Fibroblast of upper back skin (primary cell): ENCODE measurements around the gene DGKQ.
"Not testable (repeated sequence)": the region's sequence is repeated elsewhere in the genome, so short reads cannot be mapped to it uniquely, and the experiment has no call there.

Source experiments
- DNase-seq: peaks from one replicate; pipeline ENCODE4 v3.0.0-alpha.2; 2013

DGKQ gene

GRCh38 chr4:1009542-1010394 lies 36.4 kb upstream of the DGKQ start:
- peak; percentile 49 for DNase-seq

GRCh38 chr4:1008840-1009541 lies 35.6 kb upstream of the DGKQ start:
- no peak for DNase-seq

- DNase-seq: no peak
Measured at GRCh38 chr4:1006856-1007255, 33.5 kb upstream of the DGKQ start.

GRCh38 chr4:1004557-1005485 lies 31.5 kb upstream of the DGKQ start:
- no peak for DNase-seq

- no peak for DNase-seq
Measured at GRCh38 chr4:1004071-1004418, 30.7 kb upstream of the DGKQ start.

- DNase-seq: no peak
Measured at GRCh38 chr4:1003271-1004070, 30.1 kb upstream of the DGKQ start.

- DNase-seq: no peak
Measured at GRCh38 chr4:1002631-1003251, 29.4 kb upstream of the DGKQ start.

- DNase-seq: no peak
Measured at GRCh38 chr4:1002131-1002630, 28.8 kb upstream of the DGKQ start.

GRCh38 chr4:1001561-1002130 lies 28.3 kb upstream of the DGKQ start:
- no peak for DNase-seq

- DNase-seq: no peak
Measured at GRCh38 chr4:1000686-1001260, 27.4 kb upstream of the DGKQ start.

GRCh38 chr4:999882-1000425 lies 26.6 kb upstream of the DGKQ start:
- no peak for DNase-seq

GRCh38 chr4:999240-999863 lies 26.0 kb upstream of the DGKQ start:
- DNase-seq: not testable (repeated sequence)

- DNase-seq: no peak
Measured at GRCh38 chr4:998096-998691, 24.8 kb upstream of the DGKQ start.

- no peak for DNase-seq
Measured at GRCh38 chr4:997375-998071, 24.2 kb upstream of the DGKQ start.

GRCh38 chr4:996997-997374 lies 23.6 kb upstream of the DGKQ start:
- no peak for DNase-seq

GRCh38 chr4:996030-996996 lies 22.9 kb upstream of the DGKQ start:
- no peak for DNase-seq

GRCh38 chr4:995311-996026 lies 22.1 kb upstream of the DGKQ start:
- DNase-seq: no peak
